ENCODE measurements around the gene ADRB1.

ADRB1 gene

DNA sequence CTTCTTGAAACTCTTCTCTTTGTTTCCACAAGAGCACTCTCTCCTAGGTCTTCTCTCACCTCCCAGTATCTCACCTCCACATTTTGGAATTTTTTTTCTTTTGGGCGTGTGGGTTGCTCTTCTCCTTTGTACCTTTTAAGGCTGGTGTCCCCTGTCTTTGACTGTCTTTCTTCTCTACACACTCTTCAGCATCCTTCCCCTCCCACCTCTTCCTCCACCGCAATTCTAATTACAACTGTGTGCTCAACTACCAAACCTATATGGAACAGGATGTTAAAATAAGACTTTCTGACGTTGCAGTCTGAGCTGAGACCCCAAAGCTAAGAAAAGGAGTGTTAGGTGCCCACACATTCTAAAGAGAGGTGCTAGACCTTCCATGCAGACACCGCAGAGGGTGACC is 14.0 kb upstream of the ADRB1 start:
- TF ChIP-seq Cebpa-rat (IDR thresholded peaks at IDR 0.05), result no peak
- no peaks in the 10 kb centered on the region for H4K20me1 ChIP-seq
- no peak overlapping the region for H3K4me3 ChIP-seq
- no peaks in the 10 kb centered on the region for H3K36me3 ChIP-seq
- peaks cover 0 to 13% (median 0%) of the 10 kb centered on the region in 11 experiments; a peak in 2 of 22 replicates for H3K9me3 ChIP-seq (replicated peaks in 1 of 11)
- peak overlapping the region in 5 of 11 experiments; percentile 4 to 48 (median 30); a peak in 6 of 22 replicates for H3K4me2 ChIP-seq
- peaks cover 21 to 90% (median 50%) of the 10 kb centered on the region in 10 experiments for H3K4me1 ChIP-seq
- no peaks in the 10 kb centered on the region for H3K27me3 ChIP-seq
- H3K27ac ChIP-seq, result peak overlapping the region in 3 of 11 experiments; percentile 29 to 42 (median 37); a peak in 4 of 22 replicates
- no peak overlapping the region for H3K9ac ChIP-seq

DNA sequence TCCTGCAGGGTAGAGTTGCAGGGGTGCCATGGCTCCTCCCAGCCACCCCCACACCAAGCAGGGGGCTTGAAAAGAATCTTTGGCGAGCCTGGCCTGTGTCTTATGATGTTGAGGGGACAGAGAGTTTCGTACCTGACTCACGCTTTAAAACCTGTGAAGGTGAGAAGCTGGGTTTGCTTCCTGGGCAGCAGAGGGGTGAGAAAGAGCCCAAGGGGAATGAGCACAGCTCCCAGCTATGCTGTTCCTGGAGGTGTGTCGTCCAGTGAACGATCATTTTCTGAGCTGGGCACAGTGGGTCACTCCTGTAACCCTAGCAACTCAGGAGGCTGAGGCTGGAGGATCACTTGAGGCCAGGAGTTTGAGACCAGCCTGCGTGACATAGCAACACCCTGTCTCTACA is 13.5 kb upstream of the ADRB1 start:
- H3K9ac ChIP-seq, result no peak overlapping the region
- no peak for TF ChIP-seq Cebpa-rat (IDR thresholded peaks at IDR 0.05)
- no peaks in the 10 kb centered on the region for H3K36me3 ChIP-seq
- H4K20me1 ChIP-seq, result no peaks in the 10 kb centered on the region
- no peak overlapping the region for H3K4me3 ChIP-seq
- no peaks in the 10 kb centered on the region for H3K27me3 ChIP-seq
- peak overlapping the region in 3 of 11 experiments; percentile 37 to 42 (median 39); a peak in 5 of 22 replicates for H3K27ac ChIP-seq
- H3K9me3 ChIP-seq (replicated peaks in 1 of 11), result peaks cover 0 to 13% (median 0%) of the 10 kb centered on the region in 11 experiments; a peak in 2 of 22 replicates
- peak overlapping the region in 4 of 11 experiments; percentile 4 to 48 (median 34); a peak in 5 of 22 replicates for H3K4me2 ChIP-seq
- H3K4me1 ChIP-seq, result peaks cover 16 to 90% (median 48%) of the 10 kb centered on the region in 10 experiments

DNA sequence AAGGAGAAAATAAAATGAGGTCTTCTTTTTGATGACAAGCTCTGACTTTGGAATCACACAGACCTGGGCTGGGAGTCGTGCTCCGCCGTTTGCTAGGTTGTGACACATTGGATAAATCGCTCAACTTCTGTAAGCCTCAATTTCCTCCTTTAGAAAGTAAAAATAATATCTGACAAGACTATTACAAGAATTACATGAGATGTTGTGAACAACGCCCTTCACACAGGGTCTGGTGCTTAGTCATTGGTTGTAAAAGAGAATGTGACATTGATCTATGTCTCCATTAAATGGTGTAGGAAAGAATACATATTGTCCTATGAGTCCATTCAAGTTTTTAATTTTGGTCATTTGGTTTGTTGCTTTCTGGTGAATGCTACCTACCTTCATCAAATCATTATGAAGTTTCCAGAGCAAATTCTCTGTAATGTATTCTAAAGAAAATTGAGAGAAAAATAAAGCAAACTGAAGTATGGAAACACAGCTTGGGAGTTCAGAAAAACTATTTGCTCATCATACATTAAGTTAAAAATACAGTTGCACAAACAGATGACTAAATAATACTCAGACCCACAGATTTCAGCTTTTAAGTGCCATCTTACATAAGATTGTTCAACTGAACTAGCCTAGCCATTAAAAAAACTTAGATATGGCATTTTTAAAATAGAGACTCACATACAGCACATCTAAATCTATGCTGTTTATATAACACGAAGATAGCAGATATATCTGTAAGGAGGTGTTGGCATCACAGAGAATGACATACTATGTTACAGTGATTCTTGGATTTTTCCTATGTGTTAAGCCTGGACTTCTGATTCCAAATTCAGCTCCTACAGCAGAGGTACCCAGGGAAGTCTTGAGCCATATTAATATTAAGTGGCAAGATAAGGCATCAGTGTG is 12.3 kb upstream of the ADRB1 start:
- no peaks in the 10 kb centered on the region for H3K36me3 ChIP-seq
- H3K4me3 ChIP-seq, result no peak overlapping the region
- H3K4me2 ChIP-seq, result peak overlapping the region in 5 of 11 experiments; percentile 17 to 40 (median 37); a peak in 8 of 22 replicates
- H3K4me1 ChIP-seq, result peaks cover 6 to 90% (median 44%) of the 10 kb centered on the region in 10 experiments
- H3K27ac ChIP-seq, result peak overlapping the region in 3 of 11 experiments; percentile 15 to 42 (median 37); a peak in 5 of 22 replicates
- no peaks in the 10 kb centered on the region for H4K20me1 ChIP-seq
- peaks cover 0 to 14% (median 0%) of the 10 kb centered on the region in 11 experiments; a peak in 3 of 22 replicates for H3K9me3 ChIP-seq (replicated peaks in 1 of 11)
- TF ChIP-seq Cebpa-rat (IDR thresholded peaks at IDR 0.05), result no peak
- no peaks in the 10 kb centered on the region for H3K27me3 ChIP-seq
- no peak overlapping the region for H3K9ac ChIP-seq

DNA sequence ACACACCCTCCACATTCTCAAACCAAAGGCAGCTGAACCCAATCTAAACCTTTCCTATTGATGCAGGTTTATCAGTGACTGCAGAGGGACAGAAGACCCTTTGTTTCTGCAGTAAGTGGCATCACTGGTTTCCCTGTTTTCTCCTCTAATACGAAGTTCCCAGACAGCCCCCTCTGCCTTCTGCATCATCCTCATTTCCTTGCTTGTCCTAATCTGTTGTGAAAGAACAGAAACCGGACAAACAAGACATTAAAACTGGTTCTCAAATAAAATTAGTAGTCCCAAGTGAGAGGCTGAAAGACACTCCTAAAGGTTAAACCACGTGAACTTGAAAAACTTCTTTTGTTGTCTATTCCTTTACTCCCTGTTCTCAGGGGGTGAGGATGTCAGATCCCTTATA is 10.1 kb upstream of the ADRB1 start:
- no peak overlapping the region for H3K4me3 ChIP-seq
- H3K9ac ChIP-seq, result no peak overlapping the region
- H3K4me2 ChIP-seq, result peak overlapping the region in 2 of 11 experiments; percentile 11 to 27; a peak in 2 of 22 replicates
- no peaks in the 10 kb centered on the region for H3K27me3 ChIP-seq
- H3K36me3 ChIP-seq, result no peaks in the 10 kb centered on the region
- H3K27ac ChIP-seq, result no peak overlapping the region
- H3K9me3 ChIP-seq (replicated peaks in 1 of 11), result peaks cover 0 to 18% (median 0%) of the 10 kb centered on the region in 11 experiments; a peak in 7 of 22 replicates
- no peak for TF ChIP-seq Cebpa-rat (IDR thresholded peaks at IDR 0.05)
- H4K20me1 ChIP-seq, result no peaks in the 10 kb centered on the region
- H3K4me1 ChIP-seq, result peaks cover 0 to 69% (median 25%) of the 10 kb centered on the region in 10 experiments; a peak in 11 of 20 replicates

DNA sequence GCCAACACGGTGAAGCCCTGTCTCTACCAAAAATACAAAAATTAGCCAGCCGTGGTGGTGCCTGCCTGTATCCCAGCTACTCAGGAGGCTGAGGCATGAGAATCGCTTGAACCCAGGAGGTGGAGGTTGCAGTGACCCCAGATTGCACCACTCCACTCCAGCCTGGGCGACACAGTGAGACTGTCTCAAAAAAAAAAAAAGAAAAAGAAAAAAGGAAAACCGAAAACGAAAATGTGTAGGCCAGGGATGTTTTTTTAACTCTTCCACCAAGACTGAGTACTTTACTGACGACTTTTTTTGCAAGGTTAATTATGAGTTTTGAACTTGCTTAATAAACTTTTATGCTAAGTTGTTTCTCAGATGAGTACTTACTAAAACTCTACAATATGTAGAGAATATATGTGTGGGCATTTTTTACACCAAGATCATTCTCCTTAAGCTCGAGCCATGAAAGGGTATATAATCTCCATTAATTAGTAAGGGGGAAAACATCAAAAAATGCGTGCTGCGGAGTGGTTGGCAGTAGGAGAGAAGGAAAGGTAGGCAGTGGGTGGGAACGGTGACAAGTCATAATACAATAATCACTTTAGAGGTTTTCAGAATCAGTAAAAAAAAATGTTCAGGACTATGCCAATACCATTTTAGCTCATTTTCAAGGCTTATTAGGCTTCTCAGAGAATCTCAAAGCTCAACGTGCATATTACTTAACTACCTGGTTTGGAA is 8.6 kb upstream of the ADRB1 start:
- Histone ChIP-seq H3K27ac (peak overlapping the region in 6 of 11 experiments; percentile 22 to 68 (median 50); a peak in 11 of 22 replicates), H3K4me2 (peak overlapping the region in 7 of 11 experiments; percentile 8 to 60 (median 51); a peak in 13 of 22 replicates)
- peak in 1 of 11 experiments; percentile 14; a peak in 1 of 22 replicates for TF ChIP-seq Cebpa-rat (IDR thresholded peaks at IDR 0.05)

DNA sequence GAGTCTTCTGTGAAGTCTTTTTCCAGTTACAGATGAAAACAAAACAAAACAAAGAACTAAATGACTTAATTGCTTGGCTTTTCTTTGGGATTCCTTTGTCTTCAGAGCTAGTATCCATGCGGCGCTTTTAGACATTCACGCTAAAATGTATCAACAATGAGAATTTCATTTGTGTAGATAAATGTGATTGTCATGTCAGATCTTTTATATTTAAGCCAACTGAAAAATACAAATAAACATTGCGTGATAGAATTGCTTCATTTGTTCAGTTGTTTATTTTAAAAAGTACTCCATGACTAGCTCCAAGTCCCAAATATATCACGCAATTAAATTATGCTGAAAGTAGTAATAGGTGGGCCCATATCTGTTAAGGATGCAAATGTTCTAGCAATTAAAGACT is 7.9 kb upstream of the ADRB1 start:
- Histone ChIP-seq H3K9ac (peak overlapping the region in 1 of 11 experiments; percentile 4; a peak in 2 of 22 replicates), H3K4me1 (peaks cover 0 to 54% (median 15%) of the 10 kb centered on the region in 10 experiments; a peak in 11 of 20 replicates), H3K4me3 (no peak overlapping the region), H3K27me3 (no peaks in the 10 kb centered on the region), H3K9me3 (replicated peaks in 1 of 11) (peaks cover 0 to 18% (median 0%) of the 10 kb centered on the region in 11 experiments; a peak in 6 of 22 replicates), H4K20me1 (no peaks in the 10 kb centered on the region), H3K27ac (peak overlapping the region in 5 of 11 experiments; percentile 22 to 68 (median 52); a peak in 7 of 22 replicates), H3K36me3 (no peaks in the 10 kb centered on the region), H3K4me2 (peak overlapping the region in 6 of 11 experiments; percentile 8 to 60 (median 48); a peak in 9 of 22 replicates)
- TF ChIP-seq Cebpa-rat (IDR thresholded peaks at IDR 0.05), result no peak

More for the DNA sequence above, 8.6 kb upstream of the ADRB1 start:
- Histone ChIP-seq H3K27me3 (no peaks in the 10 kb centered on the region), H3K9ac (peak overlapping the region in 3 of 11 experiments; percentile 4 to 34 (median 31); a peak in 4 of 22 replicates), H4K20me1 (no peaks in the 10 kb centered on the region), H3K36me3 (no peaks in the 10 kb centered on the region), H3K4me3 (no peak overlapping the region), H3K9me3 (replicated peaks in 1 of 11) (peaks cover 0 to 18% (median 0%) of the 10 kb centered on the region in 11 experiments; a peak in 6 of 22 replicates), H3K4me1 (peaks cover 0 to 54% (median 19%) of the 10 kb centered on the region in 10 experiments; a peak in 11 of 20 replicates)

DNA sequence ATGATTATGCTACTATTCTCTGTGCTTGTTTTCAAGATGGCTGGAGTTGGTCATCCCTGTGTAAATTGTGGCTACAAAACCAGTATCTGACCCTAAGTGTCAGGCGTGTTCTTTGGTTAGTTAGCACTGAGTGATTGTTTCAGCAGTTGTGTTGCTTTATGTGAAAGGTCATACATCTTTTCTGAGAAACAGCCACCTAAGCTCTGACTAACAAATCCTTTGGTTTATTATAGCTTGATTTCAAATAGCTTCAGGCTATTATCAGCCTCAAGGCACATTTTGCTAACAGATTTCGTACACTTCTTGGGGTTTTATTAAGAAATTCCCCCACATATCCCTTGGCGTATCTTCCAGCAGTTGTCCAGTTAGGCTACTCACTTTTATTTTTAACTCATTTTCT is 4.8 kb upstream of the ADRB1 start:
- Histone ChIP-seq H3K36me3 (no peaks in the 10 kb centered on the region), H3K27me3 (peaks cover 0 to under 1% (median 0%) of the 10 kb centered on the region in 11 experiments; a peak in 2 of 22 replicates), H4K20me1 (no peaks in the 10 kb centered on the region), H3K4me1 (peaks cover 12 to 50% (median 26%) of the 10 kb centered on the region in 10 experiments), H3K9ac (no peak overlapping the region), H3K4me3 (no peak overlapping the region), H3K9me3 (replicated peaks in 1 of 11) (peaks cover 0 to 13% (median 0%) of the 10 kb centered on the region in 11 experiments; a peak in 6 of 22 replicates), H3K4me2 (no peak overlapping the region), H3K27ac (no peak overlapping the region)
- no peak for TF ChIP-seq Cebpa-rat (IDR thresholded peaks at IDR 0.05)

DNA sequence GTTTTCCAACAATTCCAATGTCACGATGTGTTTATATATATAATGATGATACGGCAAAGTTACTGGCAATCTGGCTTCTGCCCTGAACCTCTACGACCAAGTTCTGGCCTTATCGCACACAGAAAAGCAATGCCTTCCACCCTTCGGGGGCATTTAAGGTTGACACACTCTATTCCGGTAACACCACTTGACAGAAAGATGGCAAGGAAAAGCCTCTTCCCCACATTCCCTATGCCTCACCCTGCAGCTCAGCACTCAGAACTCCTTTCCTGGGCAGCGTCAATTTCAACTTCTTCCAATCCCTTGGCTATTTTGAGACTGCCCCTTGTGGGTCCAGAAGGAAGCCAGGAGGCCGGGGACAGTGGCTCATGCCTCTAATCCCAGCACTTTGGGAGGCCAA is 2.5 kb upstream of the ADRB1 start:
- peak overlapping the region in 7 of 11 experiments; percentile 77 to 92 (median 84); a peak in 12 of 22 replicates for H3K4me2 ChIP-seq
- no peak for TF ChIP-seq Cebpa-rat (IDR thresholded peaks at IDR 0.05)
- H4K20me1 ChIP-seq, result peaks cover 0 to 11% (median 5%) of the 10 kb centered on the region in 11 experiments; a peak in 9 of 22 replicates
- H3K4me1 ChIP-seq, result peaks cover 25 to 48% (median 36%) of the 10 kb centered on the region in 10 experiments
- H3K27me3 ChIP-seq, result peaks cover 0 to 23% (median 17%) of the 10 kb centered on the region in 11 experiments; a peak in 13 of 22 replicates
- H3K9me3 ChIP-seq (replicated peaks in 1 of 11), result peaks cover 0 to 35% (median 12%) of the 10 kb centered on the region in 11 experiments; a peak in 12 of 22 replicates
- no peak overlapping the region for H3K4me3 ChIP-seq
- H3K36me3 ChIP-seq, result peaks cover 0 to 20% (median 0%) of the 10 kb centered on the region in 11 experiments; a peak in 4 of 22 replicates
- peak overlapping the region in 2 of 11 experiments; percentile 80 to 91; a peak in 4 of 22 replicates for H3K27ac ChIP-seq
- H3K9ac ChIP-seq, result peak overlapping the region in 2 of 11 experiments; percentile 76 to 83; a peak in 3 of 22 replicates

All from BLaER1 treated with 17β-estradiol and CSF1 and Interleukin-3, amounts not matched to agents 10 nM and 100 nM (cell line).